Hepatocyte (in vitro differentiated cells): ENCODE data around the gene MTHFD1L.

Experiments
- CTCF ChIP-seq: fragments of 200-600 bp; sonication (generic); IDR thresholded peaks from 2 replicates; pipeline ENCODE4 v1.5.1; 2016; ENCODE audit warnings: antibody characterized with exemption, mild to moderate bottlenecking; ENCODE audit not compliant: poor library complexity
- EZH2 ChIP-seq: fragments of 200-600 bp; sonication (generic); IDR thresholded peaks from 2 replicates; pipeline ENCODE4 v1.6.1; 2016; ENCODE audit warnings: antibody characterized with exemption, mild to moderate bottlenecking, borderline replicate concordance
- EZH2phosphoT487 ChIP-seq: fragments of 200-600 bp; sonication (generic); IDR thresholded peaks from one replicate; pipeline ENCODE4 v1.6.1; 2018; ENCODE audit warnings: antibody characterized with exemption, mild to moderate bottlenecking, low read depth, moderate library complexity; ENCODE audit not compliant: unreplicated experiment, severe bottlenecking

DNA sequence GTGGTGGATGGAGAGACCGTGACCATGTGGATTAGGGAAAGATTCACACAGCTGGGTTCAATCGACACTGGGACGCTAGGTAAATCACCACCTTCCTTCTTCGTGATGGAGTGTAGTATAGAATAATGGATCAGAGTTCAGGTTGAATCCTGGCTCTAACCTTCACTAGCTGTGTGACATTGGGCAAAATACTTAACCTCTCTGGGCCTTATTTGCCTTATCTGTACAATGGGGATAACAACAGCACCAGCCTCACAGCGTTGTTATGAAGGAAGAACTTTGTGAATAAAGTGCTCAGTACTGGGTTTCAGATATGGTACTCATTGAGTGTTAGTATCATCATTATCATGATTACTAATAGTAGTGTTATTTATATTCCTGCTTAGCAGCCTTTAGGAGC, 248.1 kb downstream of the MTHFD1L start:
- TF ChIP-seq CTCF (no peak), EZH2 (no peak), EZH2phosphoT487 (no peak)
